ENCODE data around the gene P2RX4. TPM values are rescaled to one million over a fixed set of nuclear protein-coding genes. Genes with fewer than 3 reads are reported as not detected.

P2RX4 gene
- total RNA-seq, 1 experiment from 2014 or later, result 8.1 TPM

- no peaks in the 10 kb centered on the region for H3K27me3 Mint-ChIP-seq (ENCODE audit: insufficient read depth, unreplicated experiment)
- BruUV-seq (replicated peaks), result no TSS peak
- intact Hi-C loops (cut with micrococcal nuclease), result loop anchor here (2.0 kb wide), 1 partner anchor 52 kb away; the partner anchor contains the start of gene P2RX7
- H3K4me3 Mint-ChIP-seq (ENCODE audit: unreplicated experiment), result no peak overlapping the region
- ChIA-PET POLR2A (interaction anchor here (0.5 to 1.3 kb wide), 7 partner anchors 8 to 894 kb away, joined by 3 to 5 read pairs (median 4); partner anchors contain the start of genes P2RX7 and RNU4-2), CTCF (interaction anchor here (0.6 to 1.7 kb wide), 3 partner anchors 24 to 602 kb away, joined by 3 to 6 read pairs (median 3); no protein-coding TSS in a partner anchor)
- peak overlapping the region; percentile 27 for H3K27ac Mint-ChIP-seq (ENCODE audit: low read depth, unreplicated experiment)
- H3K4me1 Mint-ChIP-seq (ENCODE audit: insufficient read depth, unreplicated experiment), result peaks cover 1% of the 10 kb centered on the region
- no peaks in the 10 kb centered on the region for H3K9me3 Mint-ChIP-seq (ENCODE audit: unreplicated experiment)
- no peak for DNase-seq (ENCODE audit: unreplicated experiment)
- no peak for TF ChIP-seq CTCF (IDR thresholded peaks at IDR 0.05; ENCODE audit: unreplicated experiment)
- no peaks in the 10 kb centered on the region for H3K36me3 Mint-ChIP-seq (ENCODE audit: insufficient read depth, unreplicated experiment)
Observed at GRCh38 chr12:121184984-121185889, 24.7 kb upstream of the P2RX4 start.

GRCh38 chr12:121186826-121187225, 23.1 kb upstream of the P2RX4 start:
- ChIA-PET POLR2A (interaction anchor here (1.0 kb wide), 1 partner anchor 19 kb away, joined by 3 read pairs; no protein-coding TSS in a partner anchor), CTCF (no interaction called here)
- no peak for TF ChIP-seq CTCF (IDR thresholded peaks at IDR 0.05; ENCODE audit: unreplicated experiment)
- peaks cover 14% of the 10 kb centered on the region for H3K4me1 Mint-ChIP-seq (ENCODE audit: insufficient read depth, unreplicated experiment)
- intact Hi-C loops (cut with micrococcal nuclease), result no loop called here
- DNase-seq (ENCODE audit: unreplicated experiment), result no peak
- H3K27me3 Mint-ChIP-seq (ENCODE audit: insufficient read depth, unreplicated experiment), result no peaks in the 10 kb centered on the region
- no peak overlapping the region for H3K27ac Mint-ChIP-seq (ENCODE audit: low read depth, unreplicated experiment)
- no peak overlapping the region for H3K4me3 Mint-ChIP-seq (ENCODE audit: unreplicated experiment)
- H3K36me3 Mint-ChIP-seq (ENCODE audit: insufficient read depth, unreplicated experiment), result no peaks in the 10 kb centered on the region
- no peaks in the 10 kb centered on the region for H3K9me3 Mint-ChIP-seq (ENCODE audit: unreplicated experiment)
- BruUV-seq (replicated peaks), result no TSS peak

GRCh38 chr12:121187501-121187900, 22.4 kb upstream of the P2RX4 start:
- peaks cover 15% of the 10 kb centered on the region for H3K4me1 Mint-ChIP-seq (ENCODE audit: insufficient read depth, unreplicated experiment)
- POLR2A ChIA-PET, result interaction anchor here (1.0 kb wide), 1 partner anchor 19 kb away, joined by 3 read pairs; no protein-coding TSS in a partner anchor
- no peak for DNase-seq (ENCODE audit: unreplicated experiment)
- TF ChIP-seq CTCF (IDR thresholded peaks at IDR 0.05; ENCODE audit: unreplicated experiment), result no peak
- no peak overlapping the region for H3K4me3 Mint-ChIP-seq (ENCODE audit: unreplicated experiment)
- H3K27me3 Mint-ChIP-seq (ENCODE audit: insufficient read depth, unreplicated experiment), result no peaks in the 10 kb centered on the region
- no peaks in the 10 kb centered on the region for H3K9me3 Mint-ChIP-seq (ENCODE audit: unreplicated experiment)
- H3K36me3 Mint-ChIP-seq (ENCODE audit: insufficient read depth, unreplicated experiment), result peaks cover 3% of the 10 kb centered on the region
- no TSS peak for BruUV-seq (replicated peaks)
- intact Hi-C loops (cut with micrococcal nuclease), result no loop called here
- CTCF ChIA-PET, result no interaction called here
- no peak overlapping the region for H3K27ac Mint-ChIP-seq (ENCODE audit: low read depth, unreplicated experiment)

GRCh38 chr12:121188227-121188626, 21.7 kb upstream of the P2RX4 start:
- H3K36me3 Mint-ChIP-seq (ENCODE audit: insufficient read depth, unreplicated experiment), result peaks cover 5% of the 10 kb centered on the region
- no peaks in the 10 kb centered on the region for H3K27me3 Mint-ChIP-seq (ENCODE audit: insufficient read depth, unreplicated experiment)
- POLR2A ChIA-PET, result no interaction called here
- peaks cover 20% of the 10 kb centered on the region for H3K4me1 Mint-ChIP-seq (ENCODE audit: insufficient read depth, unreplicated experiment)
- no TSS peak for BruUV-seq (replicated peaks)
- H3K9me3 Mint-ChIP-seq (ENCODE audit: unreplicated experiment), result no peaks in the 10 kb centered on the region
- TF ChIP-seq CTCF (IDR thresholded peaks at IDR 0.05; ENCODE audit: unreplicated experiment), result no peak
- no peak for DNase-seq (ENCODE audit: unreplicated experiment)
- intact Hi-C loops (cut with micrococcal nuclease), result no loop called here
- CTCF ChIA-PET, result interaction anchor here (0.6 to 1.7 kb wide), 4 partner anchors 9 to 1801 kb away, joined by 3 to 6 read pairs (median 4); no protein-coding TSS in a partner anchor
- H3K27ac Mint-ChIP-seq (ENCODE audit: low read depth, unreplicated experiment), result no peak overlapping the region
- no peak overlapping the region for H3K4me3 Mint-ChIP-seq (ENCODE audit: unreplicated experiment)
